ENCODE data around the gene HARS2. TPM values are rescaled to one million over a fixed set of nuclear protein-coding genes. Genes with fewer than 3 reads are reported as not detected.
A peak's percentile ranks its signal among the peaks of the same experiment; 100 is the strongest.

Gene HARS2
- total and polyA plus RNA-seq, 4 donors: 15.6 to 37.2 (median 21.7) TPM

- no peaks in the 10 kb centered on the region for H3K9me3 ChIP-seq (ENCODE audit: control insufficient read depth in 4 of 4, insufficient read depth in 3 of 4, low read length in 3 of 4)
- 78 to 85% methylated on average over 70 of the region's 70 CpGs for whole genome bisulfite sequencing, 2 donors
- no peak overlapping the region for H3K27ac ChIP-seq (ENCODE audit: low read depth in 1 of 2, low read length in 1 of 2)
- no peak for TF ChIP-seq CTCF (IDR thresholded peaks at IDR 0.05; ENCODE audit: control extremely low read depth, extremely low read depth)
- H3K27me3 ChIP-seq (ENCODE audit: control insufficient read depth in 3 of 3, insufficient read depth in 3 of 3, low read length in 2 of 3): no peaks in the 10 kb centered on the region
- ATAC-seq (ENCODE audit: insufficient read depth, low FRiP score) (no peak), DNase-seq (peak; percentile 17 to 51 (median 29))
- H3K4me3 ChIP-seq: no peak overlapping the region
- no peaks in the 10 kb centered on the region for H3K4me1 ChIP-seq (ENCODE audit: control insufficient read depth in 5 of 5, insufficient read depth in 5 of 5, low read length in 5 of 5)
- no peak overlapping the region for H3K9ac ChIP-seq (ENCODE audit: insufficient read depth in 1 of 2, low read length in 2 of 2)
- H3K36me3 ChIP-seq (ENCODE audit: control insufficient read depth in 4 of 4, insufficient read depth in 4 of 4, low read length in 4 of 4): peaks cover 30 to 75% (median 38%) of the 10 kb centered on the region in 4 donors
These were observed 18.6 kb upstream of the HARS2 start for GRCh38 chr5:140672455-140673186.

GRCh38 chr5:140673187-140673976 is 17.9 kb upstream of the HARS2 start, which contains the start of gene DND1:
Gene DND1, minus strand, starts transcription at chr5:140673576. Its CDS starts 34 bp downstream, at chr5:140673542.
- no peak for TF ChIP-seq CTCF (IDR thresholded peaks at IDR 0.05; ENCODE audit: control extremely low read depth, extremely low read depth)
- Histone ChIP-seq H3K4me1 (ENCODE audit: control insufficient read depth in 5 of 5, insufficient read depth in 5 of 5, low read length in 5 of 5) (no peaks in the 10 kb centered on the region), H3K9me3 (ENCODE audit: control insufficient read depth in 4 of 4, insufficient read depth in 3 of 4, low read length in 3 of 4) (no peaks in the 10 kb centered on the region), H3K27ac (ENCODE audit: low read depth in 1 of 2, low read length in 1 of 2) (no peak within 1 kb of the TSS), H3K27me3 (ENCODE audit: control insufficient read depth in 3 of 3, insufficient read depth in 3 of 3, low read length in 2 of 3) (no peaks in the 10 kb centered on the region), H3K9ac (ENCODE audit: insufficient read depth in 1 of 2, low read length in 2 of 2) (no peak within 1 kb of the TSS), H3K36me3 (ENCODE audit: control insufficient read depth in 4 of 4, insufficient read depth in 4 of 4, low read length in 4 of 4) (peaks cover 34 to 72% (median 38%) of the 10 kb centered on the region in 4 donors), H3K4me3 (no peak within 1 kb of the TSS)
- no peak for DNase-seq
- ATAC-seq (ENCODE audit: insufficient read depth, low FRiP score): no peak
- WGBS, 2 donors: 90 to 92% methylated on average over 42 to 45 of the region's 45 CpGs

- WGBS, 2 donors: 87 to 89% methylated on average over 2 of the region's 2 CpGs
- Histone ChIP-seq H3K9ac (ENCODE audit: insufficient read depth in 1 of 2, low read length in 2 of 2) (no peak overlapping the region), H3K4me1 (ENCODE audit: control insufficient read depth in 5 of 5, insufficient read depth in 5 of 5, low read length in 5 of 5) (no peaks in the 10 kb centered on the region), H3K36me3 (ENCODE audit: control insufficient read depth in 4 of 4, insufficient read depth in 4 of 4, low read length in 4 of 4) (peaks cover 34 to 69% (median 36%) of the 10 kb centered on the region in 4 donors), H3K4me3 (no peak overlapping the region), H3K27ac (ENCODE audit: low read depth in 1 of 2, low read length in 1 of 2) (no peak overlapping the region), H3K27me3 (ENCODE audit: control insufficient read depth in 3 of 3, insufficient read depth in 3 of 3, low read length in 2 of 3) (no peaks in the 10 kb centered on the region), H3K9me3 (ENCODE audit: control insufficient read depth in 4 of 4, insufficient read depth in 3 of 4, low read length in 3 of 4) (no peaks in the 10 kb centered on the region)
- no peak for ATAC-seq (ENCODE audit: insufficient read depth, low FRiP score)
- TF ChIP-seq CTCF (IDR thresholded peaks at IDR 0.05; ENCODE audit: control extremely low read depth, extremely low read depth): no peak
- DNase-seq: no peak
These were observed 17.0 kb upstream of the HARS2 start for GRCh38 chr5:140674211-140674610.

All from lung (tissue), 12 donors.